Neural progenitor cell (in vitro differentiated cells): ENCODE measurements around the gene SDK1. TPM values are rescaled to one million over a fixed set of nuclear protein-coding genes. Genes with fewer than 3 reads are reported as not detected.

ENCODE experiments used
- DNase-seq: peaks from one replicate; pipeline ENCODE4 v3.0.0-alpha.2; 2016; ENCODE audit warnings: low spot score
- H2AFZ ChIP-seq: fragments of 200-600 bp; sonication (generic); replicated peaks from 2 replicates; pipeline ENCODE4 v1.6.1; 2016; ENCODE audit warnings: antibody characterized with exemption
- H3F3A ChIP-seq: fragments of 200-600 bp; sonication (generic); 2 replicates; pipeline ENCODE4 v1.6.1; 2016; ENCODE audit warnings: antibody characterized with exemption, low read depth
- H3K27ac ChIP-seq: fragments of 200-600 bp; sonication (generic); 2 replicates; pipeline ENCODE4 v1.5.1; 2016; ENCODE audit warnings: mild to moderate bottlenecking
- H3K27me3 ChIP-seq: fragments of 200-600 bp; sonication (generic); 2 replicates; pipeline ENCODE4 v1.6.1; 2016; ENCODE audit warnings: mild to moderate bottlenecking, moderate library complexity
- H3K36me3 ChIP-seq: fragments of 200-600 bp; sonication (generic); 2 replicates; pipeline ENCODE4 v1.5.1; 2016
- H3K4me1 ChIP-seq: fragments of 200-600 bp; sonication (generic); 2 replicates; pipeline ENCODE4 v1.6.1; 2016; ENCODE audit warnings: mixed run types
- H3K4me2 ChIP-seq: fragments of 200-600 bp; sonication (generic); 2 replicates; pipeline ENCODE4 v1.6.1; 2016
- H3K4me3 ChIP-seq: fragments of 200-600 bp; sonication (generic); 2 replicates; pipeline ENCODE4 v1.5.1; 2016
- H3K79me2 ChIP-seq: fragments of 200-600 bp; sonication (generic); 2 replicates; pipeline ENCODE4 v1.6.1; 2016; ENCODE audit warnings: low read depth
- H3K9ac ChIP-seq: fragments of 200-600 bp; sonication (generic); 2 replicates; pipeline ENCODE4 v1.6.1; 2016
- H3K9me3 ChIP-seq: fragments of 200-600 bp; sonication (generic); 2 replicates; pipeline ENCODE4 v1.5.1; 2016; ENCODE audit warnings: low read depth
- H4K20me1 ChIP-seq: fragments of 200-600 bp; sonication (generic); 2 replicates; pipeline ENCODE4 v1.6.1; 2016; ENCODE audit warnings: low read depth
- H3K27ac Mint-ChIP-seq: 3 replicates; pipeline ENCODE4 v1.8.0; 2021; ENCODE audit warnings: mixed read lengths
- H3K27me3 Mint-ChIP-seq: 2 replicates; pipeline ENCODE4 v1.8.0; 2022; ENCODE audit warnings: low read depth, mild to moderate bottlenecking, inconsistent platforms, moderate library complexity, mixed read lengths; ENCODE audit not compliant: insufficient read depth
- H3K36me3 Mint-ChIP-seq: 3 replicates; pipeline ENCODE4 v1.8.0; 2021; ENCODE audit warnings: mixed read lengths
- H3K4me1 Mint-ChIP-seq: 3 replicates; pipeline ENCODE4 v1.8.0; 2021; ENCODE audit warnings: mixed read lengths
- H3K4me3 Mint-ChIP-seq: 3 replicates; pipeline ENCODE4 v1.8.0; 2021; ENCODE audit warnings: mild to moderate bottlenecking, moderate library complexity, mixed read lengths
- H3K9me3 Mint-ChIP-seq: 3 replicates; pipeline ENCODE4 v1.8.0; 2020; ENCODE audit warnings: mixed read lengths
- CTCF ChIP-seq: fragments of 200-600 bp; sonication (generic); IDR thresholded peaks from 2 replicates; pipeline ENCODE4 v1.5.1; 2017; ENCODE audit warnings: antibody characterized with exemption, mild to moderate bottlenecking
- EZH2 ChIP-seq: fragments of 200-600 bp; sonication (generic); IDR thresholded peaks from 2 replicates; pipeline ENCODE4 v1.6.1; 2017; ENCODE audit warnings: antibody characterized with exemption, mild to moderate bottlenecking, moderate library complexity
- EZH2phosphoT487 ChIP-seq: fragments of 200-600 bp; sonication (generic); IDR thresholded peaks from 2 replicates; pipeline ENCODE4 v1.6.1; 2017; ENCODE audit warnings: antibody characterized with exemption
- total RNA-seq: library from RNA; depleted of rRNA; stranded (reverse); fragments of >200 nt; gene quantifications from 2 replicates; pipeline ENCODE4 v1.2.3, GENCODE V29; 2015; ENCODE audit warnings: low replicate concordance

SDK1 gene
- total RNA-seq, 1 donor from 2014 or later, result 4.9 TPM

- H3K9me3 ChIP-seq, result no peaks in the 10 kb centered on the region
- Mint-ChIP-seq H3K27ac (no peak overlapping the region), H3K4me1 (peaks cover 14% of the 10 kb centered on the region), H3K9me3 (no peaks in the 10 kb centered on the region), H3K27me3 (no peaks in the 10 kb centered on the region), H3K4me3 (no peak overlapping the region), H3K36me3 (peaks cover 9% of the 10 kb centered on the region)
- H3K79me2 ChIP-seq, result no peaks in the 10 kb centered on the region
- no peaks in the 10 kb centered on the region for H4K20me1 ChIP-seq
- no peak overlapping the region for H3K4me3 ChIP-seq
- no peak overlapping the region for H3K27ac ChIP-seq
- H3K9ac ChIP-seq, result no peak overlapping the region
- no peaks in the 10 kb centered on the region for H3K36me3 ChIP-seq
- no peaks in the 10 kb centered on the region for H3F3A ChIP-seq
- peaks cover 6% of the 10 kb centered on the region for H3K4me1 ChIP-seq
- H3K27me3 ChIP-seq, result no peaks in the 10 kb centered on the region
- no peak for DNase-seq
- H3K4me2 ChIP-seq, result no peak overlapping the region
- no peak overlapping the region for H2AFZ ChIP-seq
- TF ChIP-seq EZH2phosphoT487 (no peak), CTCF (no peak), EZH2 (no peak)
Observed at GRCh38 chr7:4208086-4208485, 907.0 kb downstream of the SDK1 start.

GRCh38 chr7:4208586-4208985 lies 907.5 kb downstream of the SDK1 start:
- Histone ChIP-seq H3F3A (no peaks in the 10 kb centered on the region), H3K79me2 (no peaks in the 10 kb centered on the region), H3K27me3 (no peaks in the 10 kb centered on the region), H3K4me2 (no peak overlapping the region), H3K27ac (no peak overlapping the region), H3K9me3 (no peaks in the 10 kb centered on the region), H2AFZ (no peak overlapping the region), H4K20me1 (no peaks in the 10 kb centered on the region), H3K4me3 (no peak overlapping the region), H3K36me3 (no peaks in the 10 kb centered on the region), H3K9ac (no peak overlapping the region), H3K4me1 (peaks cover 6% of the 10 kb centered on the region)
- no peaks in the 10 kb centered on the region for H3K27me3 Mint-ChIP-seq
- no peaks in the 10 kb centered on the region for H3K9me3 Mint-ChIP-seq
- H3K27ac Mint-ChIP-seq, result no peak overlapping the region
- TF ChIP-seq EZH2 (no peak), CTCF (no peak), EZH2phosphoT487 (no peak)
- peaks cover 9% of the 10 kb centered on the region for H3K36me3 Mint-ChIP-seq
- peaks cover 12% of the 10 kb centered on the region for H3K4me1 Mint-ChIP-seq
- DNase-seq, result no peak
- no peak overlapping the region for H3K4me3 Mint-ChIP-seq

GRCh38 chr7:4209126-4209525 lies 908.1 kb downstream of the SDK1 start:
- Histone ChIP-seq H3K27ac (no peak overlapping the region), H3K4me2 (no peak overlapping the region), H3F3A (no peaks in the 10 kb centered on the region), H3K27me3 (no peaks in the 10 kb centered on the region), H4K20me1 (no peaks in the 10 kb centered on the region), H3K9me3 (no peaks in the 10 kb centered on the region), H2AFZ (no peak overlapping the region), H3K36me3 (no peaks in the 10 kb centered on the region), H3K4me3 (no peak overlapping the region), H3K79me2 (no peaks in the 10 kb centered on the region), H3K4me1 (peaks cover 6% of the 10 kb centered on the region), H3K9ac (no peak overlapping the region)
- no peak for DNase-seq
- Mint-ChIP-seq H3K4me3 (no peak overlapping the region), H3K36me3 (peaks cover 8% of the 10 kb centered on the region), H3K9me3 (no peaks in the 10 kb centered on the region), H3K27me3 (no peaks in the 10 kb centered on the region), H3K27ac (no peak overlapping the region), H3K4me1 (peaks cover 11% of the 10 kb centered on the region)
- TF ChIP-seq EZH2 (no peak), CTCF (no peak), EZH2phosphoT487 (no peak)
